GM19468 (cell line): ENCODE data around the gene ACAT2.
"Not testable (repeated sequence)": the region's sequence is repeated elsewhere in the genome, so short reads cannot be mapped to it uniquely, and the experiment has no call there.

Source experiments
- ATAC-seq: cut with Tn5 transposase; IDR thresholded peaks from one replicate; pipeline ENCODE4 v1.9.1; 2021; ENCODE audit warnings: mild to moderate bottlenecking, moderate library complexity, moderate number of reproducible peaks; ENCODE audit not compliant: unreplicated experiment; ENCODE audit errors: extremely low read depth

Gene ACAT2

DNA sequence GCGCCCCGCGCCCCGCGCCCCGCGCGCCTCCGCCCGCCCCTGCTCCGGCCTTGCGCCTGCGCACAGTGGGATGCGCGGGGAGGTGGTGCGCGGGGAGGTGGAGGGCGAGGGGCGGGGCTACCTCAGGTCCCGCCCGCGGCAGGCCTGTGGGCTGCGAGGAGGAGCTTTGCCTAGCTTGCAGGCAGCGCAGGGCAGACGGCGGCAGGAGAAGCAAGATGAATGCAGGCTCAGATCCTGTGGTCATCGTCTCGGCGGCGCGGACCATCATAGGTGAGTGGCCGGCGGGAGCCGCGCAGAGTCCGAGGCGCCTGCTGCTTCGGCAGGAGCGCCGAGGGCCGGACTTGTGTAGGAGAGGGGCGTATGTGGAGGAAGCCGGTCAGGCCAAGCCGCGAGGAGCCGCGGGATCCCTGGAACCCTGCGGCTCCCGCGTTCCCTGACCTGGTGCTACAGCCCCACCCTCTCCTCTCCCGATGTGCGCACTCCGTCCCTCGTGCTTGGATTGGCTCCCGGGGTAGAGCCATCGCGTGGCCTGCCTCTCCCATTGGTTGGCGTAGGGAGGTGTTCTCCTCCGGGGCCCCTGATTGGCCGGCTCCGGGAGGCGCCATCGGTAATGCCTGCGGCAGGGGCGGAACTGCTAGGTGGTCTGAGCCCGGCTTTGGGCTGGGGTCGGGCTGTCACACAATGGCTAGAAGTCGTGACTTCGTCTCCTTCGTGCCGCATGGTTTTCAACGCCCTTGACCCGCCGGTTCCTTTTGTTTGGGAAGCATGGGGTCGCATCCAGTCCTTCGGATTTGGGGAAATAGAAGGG is at the start of gene ACAT2:
Gene ACAT2, plus strand, starts transcription at position 173 of the 808 bp plus-strand sequence. Its CDS starts 43 bp downstream, at position 216.
- peak; percentile 93 for ATAC-seq

GRCh38 chr6:159712389-159712788 is 49.5 kb upstream of the ACAT2 start:
- not testable (repeated sequence) for ATAC-seq

DNA sequence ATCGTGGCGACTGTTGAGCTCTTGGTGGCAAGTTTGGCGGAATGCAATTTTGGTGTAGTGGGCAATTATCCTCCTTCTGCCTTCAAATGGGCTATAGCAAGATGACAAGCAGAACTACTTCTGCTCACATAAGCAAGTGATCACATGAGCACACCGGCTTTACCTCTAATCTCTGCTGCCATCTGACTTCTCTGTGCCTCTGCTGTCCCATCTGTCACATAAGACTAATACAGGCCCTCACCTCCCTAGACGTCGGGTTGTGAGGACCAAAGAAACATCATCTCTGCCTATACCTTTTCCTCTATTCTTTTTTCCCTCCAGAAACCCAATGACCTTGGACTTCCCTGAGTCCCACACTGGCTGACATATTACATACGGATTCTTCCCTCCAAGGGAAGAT is 47.9 kb upstream of the ACAT2 start:
- ATAC-seq: no peak

- no peak for ATAC-seq
Measured at GRCh38 chr6:159714404-159714803, 47.4 kb upstream of the ACAT2 start.

DNA sequence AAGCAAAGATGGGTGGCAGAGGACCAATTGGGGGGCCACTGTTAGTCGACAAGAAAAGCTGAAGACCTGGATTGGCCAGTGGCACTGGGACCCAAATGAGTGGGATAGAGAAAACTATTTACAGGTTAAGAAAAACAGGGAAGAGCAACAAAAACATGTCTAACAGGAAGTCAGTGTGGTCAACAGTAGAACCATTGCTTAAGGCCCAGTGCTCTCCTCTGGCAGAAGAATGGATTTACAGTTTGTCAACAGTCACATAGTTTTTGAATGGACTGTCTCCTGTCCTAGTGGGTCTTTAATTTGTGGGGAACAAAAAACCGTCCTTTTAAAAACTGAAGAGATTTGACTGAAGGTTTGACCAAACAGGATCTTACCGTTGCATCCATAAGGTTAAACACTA is 46.7 kb upstream of the ACAT2 start:
- no peak for ATAC-seq

GRCh38 chr6:159715605-159716004 is 46.2 kb upstream of the ACAT2 start:
- no peak for ATAC-seq

DNA sequence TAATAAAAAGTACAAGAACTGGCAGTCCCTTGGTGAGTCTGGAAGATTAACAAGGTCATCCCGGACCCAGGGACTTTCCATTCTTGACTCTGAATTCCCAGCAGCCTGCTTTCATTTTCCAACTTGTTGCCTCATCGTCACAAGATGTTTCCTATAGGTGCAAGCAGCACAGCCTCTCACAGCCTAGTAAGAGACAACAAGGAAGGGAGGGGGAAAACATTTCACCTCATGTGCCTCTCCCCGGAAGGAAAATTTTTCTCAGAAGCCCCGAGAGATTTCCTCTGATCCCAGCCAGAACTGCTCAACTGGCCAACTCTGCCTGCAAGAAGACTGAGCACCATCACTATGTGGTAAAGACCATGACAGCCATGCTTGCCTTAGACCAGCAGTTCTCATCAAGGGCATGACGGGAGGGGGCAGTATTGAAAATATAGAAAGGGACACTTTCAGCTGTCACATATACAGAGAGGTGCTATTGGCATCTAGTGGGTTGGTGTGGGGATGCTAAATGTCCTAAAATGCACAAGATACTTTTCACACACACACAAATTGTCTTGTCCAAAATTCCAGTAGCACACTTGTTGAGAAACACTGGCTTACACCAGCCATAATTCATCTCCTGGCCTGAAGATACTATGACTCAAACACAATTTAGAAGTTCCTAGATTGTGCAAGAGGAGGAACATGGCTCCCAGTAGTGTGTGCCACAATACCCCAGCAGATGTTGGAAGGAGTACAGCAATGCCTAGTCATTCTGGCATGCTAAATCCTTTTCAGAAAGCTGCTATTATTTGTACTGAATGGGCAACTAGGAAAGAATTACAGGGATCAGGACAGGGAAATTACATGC is 45.4 kb upstream of the ACAT2 start:
- ATAC-seq: no peak

DNA sequence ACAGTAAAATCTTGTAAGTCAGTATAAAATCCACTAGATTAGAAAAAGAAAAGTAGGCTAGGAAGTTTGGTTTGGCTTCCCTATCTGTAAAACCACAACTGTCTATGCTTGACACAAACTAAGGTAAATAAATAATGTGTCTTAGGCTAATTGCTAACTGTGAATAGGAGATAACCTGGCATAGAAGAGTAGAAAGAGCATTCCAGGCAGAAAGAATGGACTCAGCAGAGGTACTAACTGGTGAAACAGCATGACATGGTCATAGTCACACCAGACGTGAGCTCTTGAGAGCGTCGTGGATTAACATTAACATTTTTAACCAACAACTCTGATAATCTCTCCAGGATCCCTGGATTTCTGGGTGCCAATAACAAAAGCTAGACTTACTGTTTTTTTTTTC is 43.2 kb upstream of the ACAT2 start:
- no peak for ATAC-seq

- no peak for ATAC-seq
Measured at GRCh38 chr6:159719287-159719686, 42.6 kb upstream of the ACAT2 start.

DNA sequence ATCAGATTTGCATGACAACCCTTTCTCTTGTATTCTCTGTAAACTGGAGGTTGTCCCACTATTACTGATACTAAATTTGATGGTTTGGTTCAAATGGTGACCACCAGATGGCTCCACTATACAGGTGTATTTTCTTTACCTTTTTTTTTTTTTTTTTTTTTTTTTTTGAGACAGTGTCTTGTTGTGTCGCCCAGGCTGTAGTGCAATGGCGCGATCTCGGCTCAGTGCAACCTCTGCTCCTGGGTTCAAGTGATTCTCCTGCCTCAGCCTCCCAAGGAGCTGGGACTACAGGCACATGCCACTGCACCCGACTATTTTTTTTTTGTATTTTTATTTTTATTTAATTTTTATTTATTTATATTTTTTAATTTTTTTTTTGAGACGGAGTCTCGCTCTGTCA is 41.1 kb upstream of the ACAT2 start:
- ATAC-seq: no peak

- ATAC-seq: not testable (repeated sequence)
Measured at GRCh38 chr6:159721981-159722380, 39.9 kb upstream of the ACAT2 start.

- no peak for ATAC-seq
Measured at GRCh38 chr6:159722655-159723054, 39.2 kb upstream of the ACAT2 start.

- ATAC-seq: no peak
Measured at GRCh38 chr6:159723259-159723658, 38.6 kb upstream of the ACAT2 start.

- ATAC-seq: no peak
Measured at GRCh38 chr6:159724778-159725177, 37.1 kb upstream of the ACAT2 start.

DNA sequence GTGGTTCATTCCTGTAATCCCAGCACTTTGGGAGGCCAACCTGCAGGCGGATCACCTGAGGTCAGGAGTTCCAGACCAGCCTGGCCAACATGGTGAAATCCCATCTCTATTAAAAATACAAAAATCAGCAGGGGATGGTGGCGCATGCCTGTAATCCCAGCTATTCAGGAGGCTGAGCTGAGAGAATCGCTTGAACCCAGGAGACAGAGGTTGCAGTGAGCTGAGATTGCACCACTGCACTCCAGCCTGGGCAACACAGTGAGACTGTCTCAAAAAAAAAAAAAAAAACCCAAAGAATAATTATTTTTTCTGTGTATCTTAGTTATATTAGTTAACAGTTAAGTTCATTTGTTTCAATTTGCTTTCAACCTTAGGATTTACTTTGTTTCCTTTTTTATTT is 36.6 kb upstream of the ACAT2 start:
- ATAC-seq: not testable (repeated sequence)

DNA sequence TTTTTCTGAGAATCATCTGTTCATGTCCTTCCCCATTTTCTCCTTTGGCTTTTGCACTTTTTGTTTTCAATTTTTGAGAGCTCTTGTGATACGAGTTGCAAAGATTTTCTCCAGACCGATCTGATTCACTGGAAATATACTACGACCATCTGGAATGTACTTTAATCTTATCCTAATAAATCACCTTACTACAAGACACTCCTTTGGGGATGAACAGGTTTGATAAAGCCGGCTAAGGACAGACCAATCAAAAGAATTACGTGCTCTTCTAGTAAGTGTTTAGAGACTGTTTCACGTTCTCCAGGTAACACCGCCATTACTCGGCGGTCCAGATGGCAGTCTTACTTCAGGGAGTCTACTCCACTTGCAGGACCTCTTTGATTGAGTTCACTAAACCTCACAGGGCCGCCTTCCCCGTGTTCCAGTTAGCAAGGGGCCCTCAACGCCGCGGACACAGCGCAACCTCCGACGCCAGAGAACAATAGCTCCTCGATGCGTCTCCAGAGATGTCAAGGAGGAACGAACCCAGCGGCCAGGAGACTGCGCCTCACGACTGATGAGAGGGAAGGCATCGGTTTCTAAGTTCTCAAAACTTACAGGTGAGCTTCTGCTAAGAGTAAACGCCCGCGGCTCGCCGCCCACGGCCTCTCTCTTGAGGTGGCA is 35.5 kb upstream of the ACAT2 start:
- no peak for ATAC-seq

DNA sequence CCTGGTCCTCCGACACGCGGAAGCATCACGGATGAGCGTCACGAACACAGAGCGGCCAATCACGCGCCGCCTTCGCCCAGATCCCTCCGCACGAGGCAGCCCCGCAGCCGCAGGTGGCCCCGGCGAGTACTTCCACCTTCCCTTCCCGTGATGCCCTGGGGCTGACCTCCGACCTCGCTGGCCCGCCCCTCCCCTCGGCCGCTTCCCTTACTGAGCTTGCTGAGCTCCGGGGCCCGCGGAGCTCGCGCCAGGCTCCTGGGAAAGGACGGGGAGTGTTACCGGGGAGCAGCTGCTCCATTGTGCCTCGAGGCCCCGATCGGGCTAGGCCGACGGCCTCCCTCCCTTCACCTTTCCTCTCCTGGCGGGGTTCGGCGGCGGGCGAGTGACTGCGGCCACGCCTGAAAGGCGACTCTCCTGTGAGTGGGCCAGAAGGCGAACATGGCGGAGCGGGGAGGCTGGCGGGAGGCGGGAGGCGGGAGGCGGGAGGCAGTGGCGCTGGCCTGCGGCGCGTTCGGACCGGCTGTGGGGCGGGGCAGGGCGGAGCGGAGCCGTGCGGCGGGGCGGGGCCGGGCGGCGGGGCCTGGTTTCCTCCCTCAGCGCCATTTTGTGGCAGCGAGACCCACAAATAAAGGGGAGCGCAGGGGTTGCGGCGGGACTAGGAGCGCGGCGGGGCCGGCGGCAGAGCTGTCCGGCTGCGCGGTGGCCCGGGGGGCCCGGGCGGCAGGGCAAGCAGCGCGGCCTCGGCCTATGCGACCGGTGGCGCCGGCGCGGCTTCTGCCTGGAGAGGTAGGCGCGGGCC is 34.7 kb upstream of the ACAT2 start, which contains the start of gene WTAP:
Gene WTAP, plus strand, starts transcription at position 589 of the 799 bp plus-strand sequence. CDS start 8,760 bp downstream, outside the sequence.
- peak; percentile 56 for ATAC-seq

GRCh38 chr6:159727717-159728445 is 34.0 kb upstream of the ACAT2 start:
- ATAC-seq: peak; percentile 7

DNA sequence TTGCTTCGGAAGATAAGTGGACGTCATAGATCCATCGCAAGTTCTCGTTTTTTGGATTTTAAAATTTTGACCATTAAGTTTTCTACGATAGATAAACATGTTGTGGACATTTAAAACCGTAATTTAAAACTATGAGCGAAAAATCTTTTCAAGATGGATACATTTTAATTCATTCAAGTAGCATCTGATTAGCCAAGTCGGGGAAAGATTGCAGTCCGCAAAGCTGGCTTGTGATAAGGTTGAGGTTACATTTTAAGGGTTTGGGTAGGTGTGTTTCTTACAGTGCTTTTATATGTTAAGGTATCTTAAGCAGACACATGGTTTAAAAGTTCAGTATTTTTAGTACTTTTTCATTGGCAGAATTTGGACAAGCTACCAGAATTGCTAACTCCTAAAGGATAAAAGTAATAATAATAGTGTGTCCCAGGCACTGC is 33.3 kb upstream of the ACAT2 start:
- no peak for ATAC-seq
